A673 (cell line): ENCODE data around the gene FOLR2.

Experiments
- EZH2 ChIP-seq: fragments of 200-600 bp; sonication (generic); IDR thresholded peaks from 2 replicates; pipeline ENCODE4 v1.6.1; 2017; ENCODE audit warnings: borderline replicate concordance, low read depth, mild to moderate bottlenecking, mixed read lengths, antibody characterized with exemption, low read length; ENCODE audit not compliant: poor library complexity, severe bottlenecking
- TF ChIP-seq, protein P1 (sequence below): fragments of 300-800, 200-600 bp; sonication (generic); conservative IDR thresholded peaks from 2 replicates; pipeline ENCODE4 v1.5.1; 2017; ENCODE audit warnings: low read depth, mild to moderate bottlenecking, antibody characterized with exemption, low read length, moderate library complexity, mixed read lengths

GRCh38 chr11:72245263-72245816 lies 28.7 kb downstream of the FOLR2 start:
- TF ChIP-seq, protein P1, sequence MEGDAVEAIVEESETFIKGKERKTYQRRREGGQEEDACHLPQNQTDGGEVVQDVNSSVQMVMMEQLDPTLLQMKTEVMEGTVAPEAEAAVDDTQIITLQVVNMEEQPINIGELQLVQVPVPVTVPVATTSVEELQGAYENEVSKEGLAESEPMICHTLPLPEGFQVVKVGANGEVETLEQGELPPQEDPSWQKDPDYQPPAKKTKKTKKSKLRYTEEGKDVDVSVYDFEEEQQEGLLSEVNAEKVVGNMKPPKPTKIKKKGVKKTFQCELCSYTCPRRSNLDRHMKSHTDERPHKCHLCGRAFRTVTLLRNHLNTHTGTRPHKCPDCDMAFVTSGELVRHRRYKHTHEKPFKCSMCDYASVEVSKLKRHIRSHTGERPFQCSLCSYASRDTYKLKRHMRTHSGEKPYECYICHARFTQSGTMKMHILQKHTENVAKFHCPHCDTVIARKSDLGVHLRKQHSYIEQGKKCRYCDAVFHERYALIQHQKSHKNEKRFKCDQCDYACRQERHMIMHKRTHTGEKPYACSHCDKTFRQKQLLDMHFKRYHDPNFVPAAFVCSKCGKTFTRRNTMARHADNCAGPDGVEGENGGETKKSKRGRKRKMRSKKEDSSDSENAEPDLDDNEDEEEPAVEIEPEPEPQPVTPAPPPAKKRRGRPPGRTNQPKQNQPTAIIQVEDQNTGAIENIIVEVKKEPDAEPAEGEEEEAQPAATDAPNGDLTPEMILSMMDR: no peak
- TF ChIP-seq EZH2: no peak
